Measurements from ENCODE around the gene MRTFA. TPM values are rescaled to one million over a fixed set of nuclear protein-coding genes. Genes with fewer than 3 reads are reported as not detected.

Gene MRTFA
- total and polyA plus RNA-seq, 9 of the 15 experiments (the other 6 are each of a cell fraction or from before 2014, with no cell fraction given) = 0.84 to 21.1 (median 3.7) TPM

- no peaks in the 10 kb centered on the region for H3K9me3 ChIP-seq (replicated peaks; ENCODE audit: control insufficient read depth, insufficient read depth, low read depth, low read length)
- 90% methylated on average over 5 of the region's 5 CpGs for WGBS (ENCODE audit: insufficient coverage, low coverage, missing lambda C conversion rate)
- FAIRE-seq (no peak), DNase-seq (ENCODE audit: extremely low read depth in 1 of 4, low spot score in 3 of 4) (no peak), ATAC-seq (no peak)
- TF ChIP-seq IRF1 (CRISPR knock-in tag; IDR thresholded peaks at IDR 0.05; ENCODE audit: borderline replicate concordance) = no peak
- TF ChIP-seq YBX1 (IDR thresholded peaks at IDR 0.05) = no peak
- no peak for TF ChIP-seq MCM2 (IDR thresholded peaks at IDR 0.05; ENCODE audit: low read depth)
- TF ChIP-seq BRD9 (IDR thresholded peaks at IDR 0.05; ENCODE audit: low read depth, partially characterized antibody) = no peak
- no peak for TF ChIP-seq PATZ1 (CRISPR knock-in tag; IDR thresholded peaks at IDR 0.05; ENCODE audit: borderline replicate concordance)
- no peak for TF ChIP-seq XRCC4 (IDR thresholded peaks at IDR 0.05; ENCODE audit: extremely low read depth, insufficient read depth, insufficient read length)
- TF ChIP-seq ZNF586 (CRISPR knock-in tag; conservative IDR thresholded peaks at IDR 0.05) = no peak
- H3K27me3 ChIP-seq (ENCODE audit: control insufficient read depth in 2 of 2, insufficient read depth in 2 of 2, low read length in 2 of 2) = no peaks in the 10 kb centered on the region
- H3K9me1 ChIP-seq (ENCODE audit: control insufficient read depth, insufficient read depth, low read length) = no peaks in the 10 kb centered on the region
- peaks cover 0 to 18% of the 10 kb centered on the region in 2 experiments; a peak in 4 of 5 replicates for H3K4me1 ChIP-seq (replicated peaks in 1 of 2; ENCODE audit: control insufficient read depth in 2 of 2, insufficient read depth in 2 of 2, low read length in 2 of 2)
- no TSS peak for BruUV-seq (replicated peaks)
- no peak overlapping the region for H3K4me2 ChIP-seq (ENCODE audit: insufficient read depth, low read length)
- H3K36me3 ChIP-seq (ENCODE audit: control insufficient read depth, insufficient read depth, low read length) = no peaks in the 10 kb centered on the region
- no peak overlapping the region for H3K4me3 ChIP-seq
- in situ Hi-C loops (cut with MboI) = no loop called here
- ChIA-PET POLR2A (no interaction called here), CTCF (ENCODE audit: low intra/inter-chr PET ratio) (no interaction called here)
- H4K20me1 ChIP-seq (replicated peaks; ENCODE audit: control insufficient read depth, insufficient read depth, low read length) = no peaks in the 10 kb centered on the region
- intact Hi-C loops (cut with micrococcal nuclease) = no loop called here
- no peak overlapping the region for H3K9ac ChIP-seq (ENCODE audit: insufficient read depth in 1 of 2, low read depth in 2 of 2, low read length in 2 of 2)
- H3K27ac ChIP-seq (ENCODE audit: extremely low read depth, low read depth, low read length) = no peak overlapping the region
- no peak overlapping the region for H2AFZ ChIP-seq (ENCODE audit: low read depth, low read length)
- H3K79me2 ChIP-seq (ENCODE audit: control insufficient read depth, insufficient read depth, low read length) = no peaks in the 10 kb centered on the region
Measured at GRCh38 chr22:40480996-40481395, 155.5 kb downstream of the MRTFA start.
